T-helper 2 cell (primary cell): ENCODE results near the gene KLHDC10.
"Not testable (repeated sequence)": the region's sequence is repeated elsewhere in the genome, so short reads cannot be mapped to it uniquely, and the experiment has no call there.

ENCODE experiments used
- DNase-seq, 5 experiments: peaks; one replicate each; pipeline versions ENCODE4 v3.0.0 to v3.0.0-alpha.2; 2012 to 2022

The KLHDC10 gene

DNA sequence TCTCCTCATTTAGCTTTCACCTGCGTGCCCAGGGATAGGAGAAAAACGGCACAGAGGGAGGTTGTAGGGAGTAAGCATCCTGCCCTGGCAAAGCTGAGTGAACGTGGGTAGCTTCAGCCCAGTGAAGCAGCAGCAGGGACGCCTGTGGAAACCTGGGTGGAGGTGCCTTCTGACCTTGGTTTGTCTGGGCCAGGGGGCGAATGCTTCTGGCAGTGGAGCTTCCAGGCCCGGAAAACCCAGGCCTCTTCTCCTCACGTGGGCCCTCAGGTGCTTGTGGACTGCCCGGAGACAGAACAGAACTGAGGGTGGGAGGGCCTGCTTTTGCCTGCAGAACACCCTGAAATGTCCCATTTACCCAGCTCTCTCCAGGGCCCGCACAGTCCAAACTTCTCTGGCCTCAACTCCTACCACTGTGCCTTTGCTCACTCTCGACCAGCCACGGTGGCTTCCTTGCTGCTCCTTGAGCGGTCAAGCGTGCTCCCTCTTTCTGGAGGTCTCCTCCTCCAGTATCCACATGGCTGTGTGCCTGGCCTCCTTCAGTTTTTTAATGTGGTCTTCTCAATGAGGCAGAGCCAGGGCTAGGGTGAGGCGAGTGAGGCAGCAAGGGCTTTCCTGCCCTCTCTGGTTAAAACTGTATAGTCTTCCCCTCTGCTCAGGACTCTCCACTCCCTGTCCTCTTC lies 72.5 kb downstream of the KLHDC10 start:
- no peak for DNase-seq

DNA sequence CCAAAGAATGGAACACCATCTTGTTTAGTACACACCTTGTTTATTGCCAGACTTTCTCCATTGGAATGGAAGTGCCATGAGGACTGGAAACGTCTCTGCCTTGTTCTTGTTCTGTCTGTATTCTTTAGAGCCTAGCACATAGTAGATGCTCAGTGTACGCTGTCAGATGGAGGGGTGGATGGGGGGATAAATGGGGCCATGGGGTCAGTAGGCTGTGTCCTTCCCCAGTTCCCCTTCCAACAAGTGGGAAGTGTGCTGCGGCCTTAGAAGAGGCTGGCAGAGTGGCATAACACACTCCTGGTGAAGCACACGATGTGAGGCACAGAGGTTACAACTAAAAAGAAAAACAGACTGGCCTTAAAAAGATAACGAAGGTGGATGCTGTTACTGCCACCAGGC lies 73.0 kb downstream of the KLHDC10 start:
- DNase-seq: no peak

DNA sequence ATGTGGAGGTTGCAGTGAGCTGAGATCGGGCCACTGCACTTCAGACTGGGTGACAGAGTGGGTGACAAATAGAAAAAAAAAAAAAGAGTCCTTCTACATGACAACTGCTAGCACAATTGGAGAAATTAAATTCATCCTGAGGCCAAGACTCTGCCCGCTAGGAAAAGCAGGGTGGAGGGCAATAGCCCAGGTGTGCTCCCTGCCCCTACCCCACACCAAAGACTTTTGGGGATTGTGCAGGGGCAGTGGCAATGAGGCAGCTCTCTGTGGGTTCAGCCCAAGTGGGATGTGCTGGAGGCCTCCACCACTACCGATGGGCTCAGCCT lies 73.6 kb downstream of the KLHDC10 start:
- DNase-seq: no peak

DNA sequence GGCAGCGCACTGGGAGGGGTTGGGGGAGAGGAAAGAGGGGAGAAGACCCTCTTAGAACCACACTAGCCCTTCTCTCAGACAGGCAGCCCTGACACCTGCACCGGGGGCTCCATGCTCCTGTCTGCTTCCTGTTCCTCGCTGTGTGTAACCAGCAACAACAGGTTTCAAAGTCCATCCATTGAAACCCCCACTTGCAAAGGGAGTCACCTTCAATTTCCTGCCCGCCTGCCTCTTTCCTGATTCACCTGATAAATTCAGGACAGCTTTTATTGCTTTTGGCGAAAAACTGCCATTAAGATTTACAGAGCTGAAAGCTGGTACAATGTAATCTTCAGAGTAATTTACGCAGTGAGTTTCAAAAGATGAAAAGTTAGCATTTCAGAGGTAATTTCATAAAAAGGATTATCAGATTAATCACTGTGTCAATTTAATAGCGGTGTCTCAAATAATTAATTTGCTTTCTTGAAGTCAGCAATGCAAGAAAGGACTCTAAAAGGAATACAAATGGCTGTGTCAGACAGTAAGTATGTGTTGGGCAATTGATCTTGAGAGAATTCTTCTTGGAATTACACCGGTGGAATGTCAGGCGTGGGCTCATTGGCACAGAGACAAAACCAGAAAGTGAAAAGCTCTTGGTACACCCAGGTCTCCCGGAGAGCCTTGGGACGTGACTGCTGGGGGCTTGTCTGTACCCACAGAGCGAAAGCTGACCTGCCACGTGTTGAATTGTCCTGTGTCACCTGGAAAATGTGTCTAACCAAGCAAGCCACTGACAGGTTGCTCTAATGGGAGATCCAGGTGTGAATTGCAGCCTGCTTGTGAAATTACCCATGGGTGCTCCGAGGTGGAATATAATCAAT lies 74.2 kb downstream of the KLHDC10 start:
- no peak for DNase-seq

DNA sequence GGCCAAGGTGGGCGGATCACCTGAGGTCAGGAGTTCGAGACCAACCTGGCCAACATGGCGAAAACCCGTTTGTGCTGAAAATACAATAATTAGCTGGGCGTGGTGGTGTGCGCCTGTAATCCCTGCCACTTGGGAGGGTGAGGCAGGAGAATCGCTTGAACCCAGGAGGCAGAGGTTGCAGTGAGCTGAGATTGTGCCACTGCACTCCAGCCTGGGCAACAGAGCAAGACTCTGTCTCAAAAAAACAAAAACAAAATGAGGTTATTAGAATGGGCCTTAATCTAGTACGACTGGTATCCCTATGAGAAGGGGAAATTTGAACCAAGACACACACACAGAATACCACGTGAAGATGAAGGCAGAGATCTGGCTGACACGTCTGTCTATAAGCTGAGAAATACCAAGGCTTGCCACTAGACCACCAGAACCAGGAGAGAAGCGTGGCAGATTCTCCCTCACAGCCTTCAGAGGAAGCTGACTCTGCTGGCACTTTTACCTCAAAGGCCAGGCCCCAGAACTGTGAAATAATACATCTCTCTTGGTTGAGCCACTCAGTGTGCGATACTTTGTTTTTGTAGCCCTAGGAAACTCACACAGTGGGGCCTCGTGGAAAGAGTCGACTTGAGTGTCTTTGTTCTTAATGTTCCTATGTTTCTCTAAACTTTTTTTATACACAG lies 75.2 kb downstream of the KLHDC10 start:
- DNase-seq: no peak

DNA sequence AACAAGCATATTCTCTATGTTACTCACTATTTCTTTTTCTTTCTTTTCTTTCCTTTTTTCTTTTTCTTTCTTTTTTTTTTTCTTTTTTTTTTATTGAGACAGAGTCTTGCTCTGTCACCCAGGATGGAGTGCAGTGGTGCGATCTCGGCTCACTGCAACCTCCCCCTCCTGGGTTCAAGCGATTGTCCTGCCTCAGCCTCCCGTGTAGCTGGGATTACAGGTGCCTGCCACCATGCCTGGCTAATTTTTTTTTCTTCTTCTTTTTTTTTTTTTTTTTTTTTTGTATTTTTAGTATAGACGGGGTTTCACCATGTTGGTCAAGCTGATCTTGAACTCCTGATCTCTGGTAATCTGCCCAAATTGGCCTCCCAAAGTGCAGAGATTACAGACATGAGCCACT lies 75.8 kb downstream of the KLHDC10 start:
- DNase-seq: not testable (repeated sequence)

DNA sequence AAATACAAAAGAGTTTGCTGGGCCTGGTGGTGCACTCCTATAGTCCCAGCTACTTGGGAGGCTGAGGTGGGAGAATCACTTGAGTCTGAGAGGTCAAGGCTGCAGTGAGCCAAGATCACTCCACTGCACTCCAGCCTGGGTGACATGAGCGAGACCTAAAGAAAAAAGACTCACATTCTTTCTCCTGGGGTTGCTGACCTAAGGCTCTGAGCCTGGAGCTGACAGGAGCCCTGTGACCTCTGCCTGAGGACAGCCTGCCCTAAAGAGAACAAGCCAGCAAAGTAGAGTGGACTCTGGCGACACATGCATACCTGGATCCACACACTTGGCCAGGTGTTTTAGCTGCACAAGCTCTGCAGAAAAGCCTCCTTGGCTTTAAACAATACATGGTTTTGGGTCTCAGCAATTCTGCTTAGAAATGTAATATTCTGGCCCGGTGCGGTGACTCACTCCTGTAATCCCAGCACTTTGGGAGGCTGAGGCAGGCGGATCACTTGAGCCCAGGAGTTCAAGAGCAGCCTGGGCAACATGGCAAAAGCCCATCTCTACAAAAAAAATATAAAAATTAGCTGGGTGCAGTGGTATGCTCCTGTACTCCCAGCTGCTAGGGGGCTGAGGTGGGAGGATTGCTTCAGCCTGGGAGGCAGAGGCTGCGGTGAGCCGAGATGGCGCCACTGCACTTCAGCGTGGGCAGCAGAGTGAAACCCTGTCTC lies 76.5 kb downstream of the KLHDC10 start:
- no peak for DNase-seq

DNA sequence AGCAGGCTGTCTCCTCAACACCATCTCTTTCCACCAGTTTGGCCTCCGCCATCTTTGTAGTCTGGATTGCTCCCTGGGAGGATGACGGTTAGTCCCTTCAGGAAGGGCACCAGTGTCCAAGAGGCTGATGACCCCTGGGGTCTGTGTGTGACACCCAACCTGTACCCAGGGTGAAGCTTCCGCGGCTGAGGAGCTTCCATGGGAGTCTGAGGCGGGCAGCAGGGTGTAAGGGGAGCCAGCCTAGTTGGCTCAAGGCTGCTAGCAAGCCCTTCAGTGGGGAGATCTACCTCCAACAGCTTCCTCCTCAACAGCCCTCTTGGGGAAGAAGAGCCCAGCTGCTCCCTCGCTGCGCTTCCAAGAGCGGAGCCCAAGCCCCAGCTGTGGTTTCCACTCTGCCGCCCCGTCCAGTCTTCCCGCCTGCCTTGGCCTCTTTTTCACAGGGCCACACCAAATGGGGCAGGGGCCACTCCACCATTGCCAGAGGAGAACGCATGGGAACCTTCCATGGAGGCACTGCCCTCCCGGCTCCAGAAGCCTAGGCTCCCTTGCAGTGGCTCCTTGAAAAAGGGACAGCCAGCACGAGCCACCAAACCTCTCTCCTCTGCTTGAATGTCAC lies 77.5 kb downstream of the KLHDC10 start:
- no peak for DNase-seq

DNA sequence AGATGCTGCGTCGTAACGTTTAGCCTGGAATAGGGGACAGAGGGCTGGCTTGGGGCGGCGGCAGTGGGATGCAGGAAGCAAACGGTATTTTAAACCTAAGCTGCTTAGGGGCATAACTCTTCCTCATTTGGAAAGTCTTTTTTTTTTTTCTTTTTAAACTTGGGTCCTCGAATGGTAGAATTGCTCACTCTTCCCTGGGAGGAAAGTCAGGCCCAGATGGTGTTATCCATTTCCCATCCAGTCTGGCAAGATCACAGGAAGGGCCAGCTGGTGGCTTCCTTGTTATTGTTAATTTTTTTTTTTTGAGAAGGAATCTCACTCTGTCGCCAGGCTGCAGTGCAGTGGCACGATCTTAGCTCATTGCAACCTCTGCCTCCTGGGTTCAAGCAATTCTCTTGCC lies 78.2 kb downstream of the KLHDC10 start:
- DNase-seq: no peak

DNA sequence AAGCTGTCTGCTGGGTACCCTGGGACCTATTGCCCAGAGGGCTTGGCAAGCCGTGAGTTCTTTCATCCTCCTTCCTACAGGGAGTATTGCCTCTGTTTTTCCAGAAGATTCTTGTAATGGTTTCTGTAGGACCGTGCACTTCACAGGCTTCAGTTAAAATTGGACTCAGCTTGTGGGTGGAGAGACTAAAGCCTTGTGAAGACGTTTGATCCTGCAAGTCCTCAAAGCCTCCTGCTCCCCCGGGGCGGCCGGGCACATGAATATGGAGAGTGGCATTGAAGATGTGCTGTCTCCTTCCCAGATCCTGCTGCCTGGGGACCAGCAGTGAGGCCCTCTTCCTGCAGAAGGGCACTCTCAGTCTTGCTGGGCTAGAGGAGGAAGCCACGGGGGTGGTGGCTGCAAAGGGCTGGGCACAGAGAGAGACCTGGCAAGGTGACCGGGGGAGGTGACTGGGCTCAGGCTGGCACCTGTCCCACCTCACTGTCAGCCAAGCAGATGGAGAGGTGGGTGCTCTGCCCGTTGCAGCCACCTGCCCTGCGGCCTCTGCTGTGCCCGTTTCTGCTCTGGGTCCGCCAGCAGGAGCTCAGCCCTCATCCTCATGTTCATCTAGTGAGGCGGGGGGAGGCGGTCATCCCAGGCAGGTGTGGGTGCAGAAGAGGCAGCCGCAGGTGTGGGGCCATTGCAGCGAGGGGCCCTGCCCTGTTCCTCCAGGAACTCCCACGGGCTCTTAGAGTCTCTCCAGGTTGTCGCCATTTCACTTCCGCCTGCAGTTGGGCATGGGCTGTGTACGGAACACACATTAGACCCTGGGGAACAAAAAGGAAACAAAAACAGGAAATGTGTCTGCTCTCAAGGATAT lies 79.2 kb downstream of the KLHDC10 start:
- DNase-seq: no peak

DNA sequence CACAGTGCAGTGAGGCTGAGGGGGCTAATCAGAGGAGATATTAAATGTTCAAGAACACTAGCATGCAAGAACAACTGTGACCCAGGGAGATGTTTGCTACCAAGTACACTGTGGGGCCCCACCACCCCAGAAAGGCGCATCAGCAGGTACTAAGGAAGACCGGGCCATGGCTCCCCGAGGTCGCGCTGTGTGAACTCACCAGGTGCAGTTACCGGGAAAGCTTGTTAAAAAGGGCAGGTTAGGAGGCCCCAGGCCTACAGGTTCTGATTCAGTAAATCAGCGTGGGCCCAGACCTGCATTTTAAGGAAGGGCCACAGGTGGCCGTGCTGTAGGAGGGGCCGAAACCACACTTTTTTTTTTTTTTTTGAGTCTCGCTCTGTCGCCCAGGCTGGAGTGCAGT lies 80.3 kb downstream of the KLHDC10 start:
- no peak for DNase-seq

DNA sequence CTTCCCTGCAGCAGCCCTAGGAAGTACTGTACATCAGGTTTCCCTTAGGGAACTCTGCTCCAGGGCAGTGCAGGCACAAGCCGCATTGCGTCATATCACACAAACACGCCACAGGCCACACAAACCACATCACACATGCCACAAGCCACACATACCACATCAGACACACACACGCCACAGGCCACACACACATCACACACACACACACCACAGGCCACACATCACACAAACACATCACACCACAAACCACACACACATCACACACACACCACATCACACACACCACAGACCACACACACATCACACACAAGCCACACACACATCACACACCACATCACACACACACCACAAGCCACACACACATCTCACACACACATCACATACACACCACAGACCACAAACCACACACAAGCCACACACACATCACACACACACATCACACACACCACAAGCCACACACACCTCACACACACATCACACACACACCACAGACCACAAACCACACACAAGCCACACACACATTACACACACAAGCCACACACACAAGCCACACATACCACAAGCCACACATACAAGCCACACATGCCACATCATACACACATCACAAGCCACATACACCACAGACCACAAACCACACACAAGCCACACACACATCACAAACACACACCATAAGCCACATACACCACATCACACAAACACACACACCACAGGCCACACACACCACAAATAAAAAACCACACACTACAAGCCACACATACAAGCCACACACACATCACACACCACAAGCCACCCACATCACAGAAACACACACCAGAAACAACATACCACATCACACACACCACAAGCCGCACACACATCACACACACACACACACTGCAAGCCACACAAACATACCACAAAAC lies 81.5 kb downstream of the KLHDC10 start:
- DNase-seq: peak in 3 of 5 experiments; percentile 19 to 79 (median 58)

DNA sequence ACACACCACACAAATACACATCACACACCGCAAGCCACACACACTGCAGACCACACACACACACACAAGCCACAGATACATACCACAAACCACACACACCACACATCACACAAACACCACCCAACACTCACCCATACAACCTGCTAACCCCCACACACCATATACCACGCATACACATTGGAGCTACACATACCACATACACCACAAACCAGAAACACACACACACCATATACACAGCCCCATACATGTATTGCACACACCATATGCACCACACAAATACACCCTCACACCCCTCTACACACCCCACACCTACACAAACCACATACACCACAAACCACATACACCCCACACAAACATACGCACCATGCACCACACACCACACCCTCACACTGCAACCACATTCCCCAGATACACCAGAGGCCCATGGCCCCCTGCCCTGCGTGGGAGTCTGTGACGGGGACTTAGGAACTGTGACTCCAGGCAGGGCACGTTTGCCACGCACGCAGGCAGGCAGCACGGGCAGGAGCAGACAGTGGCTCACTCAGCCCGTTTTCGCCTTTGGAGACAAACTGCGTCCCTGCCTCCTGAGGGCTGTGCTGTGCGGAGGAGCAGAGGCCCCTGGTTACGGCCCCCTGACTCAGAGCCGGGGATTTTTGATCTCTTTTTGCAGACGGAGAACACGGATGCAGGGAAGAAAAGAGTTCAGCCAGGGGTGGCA lies 82.3 kb downstream of the KLHDC10 start:
- DNase-seq: no peak

DNA sequence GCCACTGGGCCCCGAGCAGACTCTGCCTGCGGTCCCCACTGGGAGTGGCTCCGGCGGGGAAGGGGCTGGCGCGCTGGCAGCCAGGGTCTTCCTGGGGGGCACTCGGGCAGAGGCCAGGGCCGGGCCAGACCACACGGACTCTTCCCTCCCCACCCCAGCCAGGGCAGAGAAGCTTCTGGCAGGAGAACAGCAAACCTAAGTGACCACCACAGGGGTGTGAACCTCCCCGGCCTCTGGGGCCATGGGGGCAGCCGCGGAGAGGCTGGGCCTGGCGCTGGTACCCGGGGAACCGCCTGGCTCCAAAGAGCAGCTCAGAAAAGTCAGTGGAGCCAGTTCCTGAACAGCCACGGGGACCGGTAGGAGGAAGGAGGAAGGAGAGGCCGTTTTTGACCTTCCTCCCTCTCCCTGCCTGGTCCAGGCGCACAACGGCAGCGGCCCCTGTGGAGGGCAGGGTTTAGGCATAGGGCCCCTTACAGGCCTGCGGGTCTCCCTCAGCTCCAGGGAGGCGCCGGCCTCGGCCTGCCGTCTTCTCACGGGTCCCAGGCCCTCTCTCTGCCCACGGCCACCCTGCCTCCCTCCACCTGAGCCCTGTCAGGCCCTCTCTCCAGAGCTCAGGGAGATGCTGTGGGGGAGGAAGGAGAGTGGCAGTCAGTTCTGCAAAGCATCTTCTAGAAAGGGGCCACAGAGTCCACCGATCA lies 83.0 kb downstream of the KLHDC10 start:
- no peak for DNase-seq

DNA sequence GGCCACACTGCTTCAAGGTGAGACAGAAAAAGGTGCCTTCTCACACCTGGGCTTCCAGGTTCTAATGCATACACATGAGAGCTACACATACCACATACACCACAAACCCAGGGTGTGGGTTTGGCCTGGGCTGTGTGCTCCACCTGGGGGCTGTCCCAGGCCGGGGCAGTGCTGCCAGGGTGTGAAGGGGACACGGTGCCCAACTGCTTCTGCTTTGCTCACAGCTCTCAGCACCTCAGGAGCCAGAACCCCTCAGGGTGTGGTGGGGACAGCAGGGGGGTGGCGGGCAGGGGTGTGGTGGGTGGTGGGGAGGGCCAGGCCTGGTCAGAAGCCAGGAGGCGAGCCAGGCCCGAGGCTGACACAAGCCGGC lies 83.8 kb downstream of the KLHDC10 start:
- no peak for DNase-seq

DNA sequence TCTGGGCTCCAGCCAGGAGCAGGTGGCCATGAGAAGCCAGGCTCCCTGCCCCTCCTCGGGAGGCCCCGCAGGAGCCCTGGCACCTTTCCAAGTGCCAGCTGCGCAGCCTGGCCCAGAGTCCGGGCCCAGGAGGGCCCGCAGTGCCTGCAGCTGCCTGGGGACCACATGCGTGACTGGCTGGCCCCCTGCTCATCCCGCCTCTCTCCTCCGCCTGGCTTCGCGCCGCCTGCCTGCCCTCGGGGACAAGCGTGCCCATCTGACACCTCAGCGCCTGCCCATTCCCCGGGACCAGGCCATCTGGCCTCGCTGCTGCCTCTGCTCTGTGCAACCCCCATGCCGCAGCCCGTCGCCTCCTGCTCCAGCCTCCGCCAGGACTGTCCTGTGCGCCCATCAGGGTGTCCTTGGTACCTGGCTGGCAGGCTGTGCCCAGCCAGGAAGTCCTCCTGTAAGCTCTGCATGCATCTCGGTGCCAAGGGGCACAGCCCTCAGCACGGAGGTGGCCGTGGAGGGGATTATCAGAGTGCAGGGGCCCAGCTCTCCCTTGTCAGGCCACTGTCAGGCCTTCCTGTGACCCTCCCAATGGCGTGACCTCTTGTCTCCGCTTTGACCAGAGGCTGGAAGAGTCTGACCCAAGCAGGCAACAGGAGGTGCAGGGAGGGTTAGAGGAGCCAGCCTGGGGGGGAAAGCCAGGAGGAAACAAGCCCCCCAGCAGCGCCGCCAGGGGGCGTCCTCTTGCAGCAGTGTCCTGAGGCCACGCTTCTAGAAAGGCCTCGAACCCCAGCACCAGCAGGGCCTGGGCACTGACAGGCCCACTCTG lies 84.4 kb downstream of the KLHDC10 start:
- DNase-seq: no peak

DNA sequence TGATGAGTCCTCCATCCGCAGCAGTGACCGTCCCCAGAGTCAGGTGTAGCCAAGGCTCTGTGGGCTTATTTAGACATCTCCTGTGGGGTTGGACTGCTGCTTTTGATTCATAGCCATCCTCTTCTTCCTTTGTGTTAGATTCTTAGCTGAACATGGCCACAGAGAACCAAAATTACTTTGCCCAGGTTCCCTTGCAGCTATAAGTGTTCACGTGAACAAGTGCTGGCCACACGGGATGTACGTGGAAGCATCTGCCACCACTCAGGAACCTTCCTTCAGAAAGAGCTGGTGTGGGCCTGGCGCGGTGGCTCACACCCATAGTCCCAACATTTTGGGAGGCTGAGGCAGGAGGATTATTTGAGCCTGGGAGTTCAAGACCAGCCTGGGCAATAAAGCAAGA lies 85.8 kb downstream of the KLHDC10 start:
- DNase-seq: no peak

DNA sequence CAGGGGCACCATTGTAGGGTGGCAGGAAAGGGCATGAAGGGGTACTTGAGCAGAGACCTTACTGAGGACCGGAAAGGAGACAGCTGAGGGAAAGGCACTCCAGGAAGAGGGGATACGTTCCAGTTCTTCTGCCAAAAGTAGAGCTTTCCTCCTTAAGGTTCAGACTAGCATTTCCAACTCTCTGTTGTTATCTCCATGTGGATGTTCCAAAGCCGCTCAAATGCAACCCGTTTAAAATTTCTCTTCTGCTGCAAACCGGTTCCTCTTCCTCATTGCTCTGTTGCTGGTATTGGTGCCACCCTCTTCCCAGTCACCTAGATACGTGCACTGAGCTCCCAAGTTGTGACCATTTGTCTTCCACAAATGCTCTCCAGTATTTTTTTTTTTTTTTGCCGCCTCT lies 87.4 kb downstream of the KLHDC10 start:
- DNase-seq: no peak

DNA sequence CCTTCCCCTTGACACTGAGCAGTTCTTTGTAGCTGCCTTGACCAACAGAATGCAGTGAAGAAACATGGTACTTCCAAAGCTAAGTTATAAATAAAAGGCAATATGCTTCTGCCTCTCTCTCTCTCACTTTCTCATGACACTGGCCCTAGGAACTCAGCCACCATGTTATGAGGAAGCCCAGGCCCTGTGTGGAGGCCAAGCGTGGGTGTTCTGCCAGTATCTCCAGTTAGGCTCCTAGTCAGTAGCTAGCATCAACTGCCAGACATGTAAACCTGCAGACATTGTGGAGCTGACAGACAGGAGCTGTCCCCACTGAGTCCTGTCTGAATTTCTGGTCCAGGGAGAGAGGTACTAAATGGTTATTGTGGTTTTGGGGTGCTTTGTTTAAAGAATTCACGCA lies 89.7 kb downstream of the KLHDC10 start:
- DNase-seq: no peak
